Head of caudate nucleus (tissue), 42 donors: ENCODE measurements around the gene ACTL7B.

ENCODE experiments used
- DNase-seq, 42 donors: peaks; one replicate each; pipeline versions ENCODE4 v3.0.0 to v3.0.0-alpha.2; 2020 to 2021; ENCODE audit warnings: mixed read lengths in 7 of 42
- intact Hi-C: fragments of 100-400 bp; cut with DNase I; formaldehyde crosslinking; loops from one replicate; pipeline ENCODE4 v1.15.0; 2022

Gene ACTL7B

GRCh38 chr9:108813951-108814601 lies 41.7 kb downstream of the ACTL7B start:
- DNase-seq, result peak in 35 of 42 donors; percentile 5 to 74 (median 41)
- intact Hi-C loops, result no loop called here

GRCh38 chr9:108812396-108813025 lies 43.3 kb downstream of the ACTL7B start:
- DNase-seq, result no peak
- intact Hi-C loops, result no loop called here

- DNase-seq, result no peak
- intact Hi-C loops, result no loop called here
Measured at GRCh38 chr9:108811944-108812343, 43.8 kb downstream of the ACTL7B start.

- intact Hi-C loops, result no loop called here
- DNase-seq, result no peak
Measured at GRCh38 chr9:108809269-108809668, 46.5 kb downstream of the ACTL7B start.
